NCI-H146 treated with DMSO at 0.1 percent for 48 hours (cell line): Measurements from ENCODE around the gene GALNTL6.

Experiments used
- DNase-seq: peaks from one replicate; lab custom pipeline; 2025; ENCODE audit not compliant: unreplicated experiment; lab: John Stamatoyannopoulos, UW

Gene GALNTL6

DNA sequence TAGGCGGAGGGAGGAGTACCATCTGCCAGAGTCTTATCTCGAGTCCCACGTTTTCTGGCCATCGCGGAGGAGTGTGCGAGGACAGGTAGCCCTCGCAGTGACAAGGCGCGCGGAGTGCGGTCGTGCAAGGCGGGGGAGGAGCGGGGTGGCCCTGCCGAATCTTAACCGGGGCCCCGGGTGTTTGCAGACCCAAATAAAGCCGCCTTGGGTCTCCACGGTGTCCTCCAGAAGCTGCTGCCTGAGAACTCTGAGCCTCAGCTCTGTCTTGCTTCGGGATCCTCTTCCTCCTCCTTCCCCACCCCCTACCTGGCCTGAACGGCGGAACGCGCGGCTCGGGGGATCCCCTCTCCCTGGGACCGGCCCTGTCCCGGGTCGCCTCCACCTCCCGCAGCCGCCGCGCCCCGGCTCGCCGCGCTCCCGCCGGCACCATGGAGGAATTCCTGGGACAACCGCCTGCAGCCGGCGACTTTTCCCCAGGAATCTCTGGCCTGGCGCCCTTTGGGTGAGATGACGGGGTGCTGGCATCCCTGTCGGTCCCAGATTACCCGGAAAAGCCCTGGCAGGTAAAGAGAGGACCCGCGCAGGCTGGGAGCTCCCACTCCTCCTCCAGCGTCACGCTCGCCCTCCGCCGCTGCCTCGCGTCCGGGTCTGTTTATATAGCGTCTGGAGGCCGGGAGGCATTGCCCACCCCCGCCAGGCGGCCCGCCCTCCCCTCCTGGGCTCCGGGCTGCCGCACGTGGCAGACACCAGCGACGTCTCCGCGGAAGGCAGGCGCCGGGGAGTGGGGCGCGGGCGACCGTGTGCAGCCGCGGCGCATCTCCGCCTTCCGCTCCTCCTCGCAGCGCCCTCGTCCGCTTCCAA is at the start of gene GALNTL6:
TSS of gene GALNTL6 (plus strand) at position 740 of the 861 bp plus-strand sequence.
- DNase-seq: no peak

DNA sequence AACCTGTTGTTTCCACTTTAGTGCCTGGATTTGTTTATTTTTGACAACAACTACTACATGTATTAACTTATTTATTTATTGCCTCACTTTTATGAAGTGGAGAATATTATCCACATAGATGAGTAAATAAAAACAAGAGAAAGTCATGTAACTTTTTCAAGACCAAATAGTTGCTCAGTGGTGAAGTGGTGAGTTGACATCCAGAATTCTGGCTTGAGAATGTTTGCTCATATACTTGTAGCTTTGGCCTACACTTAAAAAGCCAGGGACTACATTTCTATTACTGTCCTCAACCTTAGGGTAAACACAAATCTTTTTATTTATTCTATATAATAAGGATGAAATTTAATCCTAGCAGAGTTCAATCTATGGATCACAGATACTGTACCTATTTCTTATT is 47.7 kb upstream of the GALNTL6 start:
- DNase-seq: no peak

DNA sequence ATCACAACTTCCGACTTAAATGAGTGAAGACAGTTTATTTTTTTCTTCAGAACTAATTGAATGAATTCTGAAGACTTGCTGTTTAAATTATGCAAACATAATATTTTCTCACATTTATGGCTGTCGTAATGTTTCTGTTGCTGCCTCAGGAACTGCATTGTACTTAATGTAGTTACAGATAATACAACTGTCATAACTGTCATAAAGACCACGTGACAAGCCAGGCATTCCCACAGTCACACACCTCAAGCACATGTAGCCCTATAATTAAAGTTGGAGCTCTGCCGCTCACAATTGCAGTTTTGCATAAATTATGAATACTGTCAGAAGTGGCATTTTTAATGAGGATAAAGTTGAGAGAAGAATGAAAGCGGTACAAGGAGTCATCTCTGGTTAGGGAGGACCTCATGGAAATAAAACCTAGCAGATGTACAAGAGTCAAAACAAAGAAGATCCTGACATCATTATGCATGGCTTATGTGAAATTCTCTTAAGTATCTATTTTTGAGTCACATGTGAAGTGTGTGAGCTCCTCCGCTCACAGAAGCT is 38.5 kb upstream of the GALNTL6 start:
- DNase-seq: no peak

DNA sequence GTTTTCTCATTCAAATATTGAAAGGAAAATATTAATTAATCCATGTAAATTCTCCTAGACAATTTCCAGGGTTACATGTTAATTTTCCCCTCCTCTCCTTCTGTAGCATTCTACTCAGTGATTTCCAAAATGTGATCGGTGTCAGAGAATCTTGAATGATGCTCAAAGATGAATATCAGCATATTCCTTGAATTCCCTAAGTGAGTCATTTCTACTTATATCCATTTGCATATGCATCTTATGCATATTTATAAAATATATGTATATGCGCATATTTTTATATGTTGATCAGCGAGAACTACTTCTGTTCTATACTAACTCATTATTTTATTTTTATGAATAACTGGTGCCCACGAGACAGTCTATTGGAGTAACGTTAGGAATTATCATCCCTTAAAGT is 33.9 kb upstream of the GALNTL6 start:
- DNase-seq: no peak

DNA sequence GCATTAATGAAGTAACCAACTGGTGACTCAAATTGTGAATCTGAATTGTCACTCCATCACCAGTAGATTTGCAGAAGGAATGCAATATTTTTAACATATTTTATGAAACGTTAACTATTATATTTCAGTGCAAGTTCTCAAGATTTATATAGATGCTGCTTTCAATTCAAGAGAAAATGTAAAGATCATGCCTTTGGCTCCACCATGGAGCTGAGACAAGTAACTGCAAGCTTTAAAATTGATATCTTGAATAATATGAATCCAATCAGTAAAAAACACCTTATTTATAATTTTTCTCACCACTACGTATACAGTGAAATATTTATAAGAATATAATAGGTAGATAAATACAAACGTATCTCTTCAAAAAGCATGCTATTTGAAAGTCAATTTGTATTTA is 27.8 kb upstream of the GALNTL6 start:
- DNase-seq: no peak

DNA sequence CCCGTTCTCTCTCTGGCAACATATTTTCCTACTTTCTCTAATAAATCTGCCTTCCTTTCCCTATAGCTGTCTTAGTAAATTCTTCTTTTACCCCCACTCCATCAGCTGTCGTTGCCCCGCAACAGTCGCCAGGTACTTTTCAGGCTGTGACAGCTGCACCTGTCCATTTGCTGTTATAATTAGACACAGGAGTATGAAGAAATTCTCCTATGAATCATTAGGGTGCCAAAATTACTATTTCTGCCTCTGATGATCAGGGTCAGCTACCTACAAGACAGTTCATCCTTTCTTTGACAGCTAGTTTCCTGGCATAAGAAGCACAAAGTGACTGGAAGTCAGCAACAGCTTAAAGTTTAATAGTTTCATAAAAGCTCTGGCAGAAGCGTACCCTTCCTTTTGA is 19.5 kb upstream of the GALNTL6 start:
- peak; percentile 2 for DNase-seq

DNA sequence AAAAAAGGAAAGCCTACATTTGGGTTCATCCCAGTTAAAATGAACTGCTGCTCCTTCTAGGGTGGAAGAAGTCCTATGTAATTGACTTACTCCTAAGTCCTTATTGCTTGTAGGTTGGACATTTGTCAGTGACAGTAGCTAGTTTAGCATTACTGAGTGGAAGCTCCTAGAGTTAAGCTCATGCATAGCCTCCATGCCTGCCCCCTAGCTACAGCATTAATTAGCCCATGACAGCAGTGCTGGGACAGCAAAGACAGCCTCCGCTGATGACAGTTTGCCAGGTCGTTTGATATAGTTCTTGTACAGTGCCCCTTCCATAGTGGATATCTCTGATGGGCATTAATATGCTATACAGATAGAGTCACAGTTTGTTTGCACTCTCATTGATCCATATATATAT is 18.7 kb upstream of the GALNTL6 start:
- DNase-seq: no peak

DNA sequence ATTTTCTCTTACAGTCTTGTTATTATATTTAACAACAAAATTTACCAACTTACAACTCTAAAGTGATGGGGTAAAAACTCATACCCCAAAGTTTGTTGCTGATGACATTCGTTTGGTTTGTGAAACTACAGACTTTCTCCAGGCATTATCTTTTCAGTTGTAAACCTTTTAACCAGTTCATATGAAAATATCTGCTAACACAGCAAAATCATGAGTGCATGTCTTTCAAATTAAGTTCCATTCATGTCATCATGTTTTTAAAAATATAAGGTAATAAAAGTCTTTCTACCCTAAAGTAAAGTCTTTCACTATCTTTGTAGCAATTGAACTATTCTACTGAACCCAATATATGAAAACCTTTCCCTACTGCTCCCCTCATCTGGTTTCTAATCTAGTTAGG is 3.4 kb upstream of the GALNTL6 start:
- DNase-seq: no peak

DNA sequence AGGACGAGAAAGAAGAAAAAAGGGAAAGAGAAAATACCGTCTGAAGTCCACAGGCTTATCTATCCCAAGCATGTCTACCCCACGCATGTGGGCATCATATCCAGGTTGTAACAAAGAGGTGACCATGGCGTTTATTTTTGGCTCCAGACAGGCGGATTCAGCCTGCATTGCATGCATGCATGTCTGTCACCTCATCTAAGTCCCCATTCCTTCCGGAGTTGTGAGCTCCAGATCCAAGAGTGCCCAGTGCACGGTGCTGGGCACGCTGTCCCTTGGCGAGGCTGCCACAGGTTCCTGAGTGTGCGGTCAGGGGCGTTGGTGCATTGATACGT is 905 bp upstream of the GALNTL6 start:
- no peak for DNase-seq

DNA sequence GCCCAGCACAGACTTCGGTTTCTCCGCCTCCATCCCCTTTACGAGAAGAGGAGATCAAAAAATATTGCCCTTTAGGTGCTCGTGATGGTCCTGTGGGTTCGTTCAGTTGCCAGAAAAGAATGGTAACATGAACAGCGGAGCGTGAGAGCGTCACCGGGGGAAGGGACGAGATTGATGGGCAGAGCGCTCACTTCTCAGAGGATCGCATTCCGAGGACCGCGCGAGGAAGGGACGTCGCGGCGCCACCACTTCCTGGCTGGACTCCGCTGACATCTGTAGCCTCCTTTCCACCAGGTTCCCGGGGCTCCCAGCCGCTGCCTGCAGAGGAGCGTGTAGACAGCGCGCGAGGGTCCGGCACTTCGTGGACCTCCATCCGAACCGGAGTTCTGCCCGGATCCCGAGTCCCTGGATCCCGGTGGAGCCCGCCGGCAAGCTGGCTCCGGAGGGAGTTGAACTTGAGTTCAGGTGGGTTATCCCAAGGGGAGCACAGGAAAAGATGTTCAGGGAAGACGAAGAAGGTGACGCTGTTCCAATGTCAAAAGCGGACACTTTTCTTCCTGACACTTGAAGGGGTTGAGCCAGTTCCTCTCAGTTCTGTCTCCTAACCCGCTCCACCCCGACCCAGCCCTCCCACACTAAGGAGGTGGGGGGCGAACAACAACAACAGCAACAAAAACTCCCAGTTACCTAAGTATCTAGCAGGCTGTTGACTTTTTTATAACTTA is 484 bp downstream of the GALNTL6 start:
- DNase-seq: no peak

DNA sequence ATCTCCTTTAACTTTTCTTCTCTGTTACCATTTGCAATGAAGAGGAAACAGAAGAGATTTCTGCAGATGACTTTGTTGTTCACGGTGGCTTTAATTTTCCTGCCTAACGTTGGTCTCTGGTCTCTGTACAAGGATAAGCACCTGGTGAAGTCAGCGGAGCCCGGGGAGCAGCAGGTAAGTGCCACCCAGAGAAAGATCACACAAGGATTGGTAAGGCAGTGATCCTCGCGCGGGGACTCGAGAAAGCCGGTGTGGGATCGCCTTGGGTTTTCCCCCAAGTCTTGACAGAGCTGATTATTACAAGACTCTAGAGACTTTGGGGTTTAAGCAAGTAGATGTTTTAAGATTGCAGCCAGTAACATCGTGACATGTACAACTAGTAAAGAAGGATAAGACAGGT is 1.3 kb downstream of the GALNTL6 start:
- DNase-seq: no peak

DNA sequence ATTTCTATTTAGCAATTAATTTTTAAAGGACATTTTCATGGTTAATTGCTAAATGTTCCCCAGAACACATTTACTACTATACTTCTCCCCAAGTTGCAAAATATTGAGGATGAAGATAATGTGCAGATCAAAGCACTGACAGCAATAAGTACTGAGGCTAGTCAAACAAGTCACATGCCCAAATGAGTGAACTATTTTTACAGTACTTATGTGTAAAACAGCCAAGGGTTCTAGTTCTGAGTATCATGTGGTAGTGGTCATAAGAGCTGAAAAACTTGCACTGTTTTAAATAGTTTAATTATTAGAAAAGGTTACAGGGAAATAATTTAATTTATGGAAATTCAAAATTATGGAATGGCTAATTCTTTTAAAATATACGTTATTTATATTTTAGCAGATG is 3.8 kb downstream of the GALNTL6 start:
- no peak for DNase-seq

DNA sequence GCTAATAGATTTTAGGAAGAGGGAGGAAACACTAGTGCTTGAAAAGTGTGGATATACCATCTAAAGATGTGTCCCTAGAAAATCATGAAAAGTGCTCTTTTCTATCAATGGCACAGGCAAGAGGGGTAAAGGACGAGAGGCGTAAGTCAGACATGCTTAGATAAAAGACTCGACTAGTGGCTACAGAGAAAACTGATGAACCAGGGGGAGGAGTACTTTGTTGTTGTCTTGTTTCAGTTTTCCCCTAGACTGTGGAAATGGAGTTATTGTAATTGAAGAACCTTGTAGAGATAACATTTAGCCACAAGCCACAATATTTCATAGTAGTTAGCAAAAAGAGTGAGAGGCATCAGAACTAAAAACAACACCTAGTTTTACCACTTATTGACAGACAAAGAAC is 21.4 kb downstream of the GALNTL6 start:
- no peak for DNase-seq

DNA sequence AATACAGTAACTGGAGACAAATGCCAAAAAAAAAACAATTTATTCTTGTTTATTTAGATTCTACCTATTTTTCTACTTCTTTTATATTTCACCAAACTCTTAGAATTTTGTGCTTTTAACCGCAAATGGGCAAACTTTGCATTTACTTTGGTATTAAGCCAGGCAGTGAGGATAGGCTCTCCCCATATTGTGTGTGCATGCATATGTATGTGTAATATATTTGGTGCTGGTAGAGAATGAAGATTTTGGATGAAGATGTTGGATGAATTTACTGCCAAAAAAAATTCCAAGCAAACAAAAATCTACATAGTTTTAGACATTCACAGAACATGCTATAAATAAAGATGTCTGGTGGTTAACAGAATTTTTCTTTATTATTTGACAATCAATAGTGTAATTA is 30.3 kb downstream of the GALNTL6 start:
- DNase-seq: no peak

DNA sequence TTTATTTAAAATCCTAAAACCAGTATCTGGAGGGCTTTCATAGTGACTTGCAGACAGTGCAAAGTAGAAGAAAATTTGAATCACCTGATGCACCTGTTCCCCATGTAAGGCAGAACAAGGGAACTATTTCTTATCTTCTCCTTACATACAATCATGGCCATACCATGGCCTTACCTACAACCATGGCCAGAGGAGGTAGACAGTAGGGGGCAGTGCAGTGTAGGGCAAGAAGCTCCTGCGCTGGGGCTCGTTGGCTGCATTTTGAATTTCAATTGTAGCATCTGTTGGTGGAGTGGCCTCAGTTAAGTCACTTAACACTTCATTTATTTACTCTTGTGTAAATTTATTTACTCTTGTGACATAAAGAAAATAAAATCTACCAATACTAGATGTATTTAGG is 33.0 kb downstream of the GALNTL6 start:
- DNase-seq: peak; percentile 53

DNA sequence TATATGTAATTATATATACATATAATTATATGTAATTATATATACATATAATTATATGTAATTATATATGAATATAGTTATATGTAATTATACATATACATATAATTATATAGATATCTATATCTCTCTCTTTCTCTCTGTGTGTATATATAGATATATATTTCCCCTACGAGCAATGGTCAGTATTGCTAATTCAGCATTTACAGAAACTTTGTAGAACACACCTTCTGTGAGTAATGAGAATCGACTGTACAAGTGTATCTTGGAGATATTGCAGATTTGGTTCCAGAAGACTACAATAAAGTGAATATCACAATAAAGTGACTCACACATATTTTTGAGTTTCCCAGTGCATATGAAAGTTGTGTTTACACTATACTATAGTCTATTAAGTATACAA is 33.7 kb downstream of the GALNTL6 start:
- no peak for DNase-seq

DNA sequence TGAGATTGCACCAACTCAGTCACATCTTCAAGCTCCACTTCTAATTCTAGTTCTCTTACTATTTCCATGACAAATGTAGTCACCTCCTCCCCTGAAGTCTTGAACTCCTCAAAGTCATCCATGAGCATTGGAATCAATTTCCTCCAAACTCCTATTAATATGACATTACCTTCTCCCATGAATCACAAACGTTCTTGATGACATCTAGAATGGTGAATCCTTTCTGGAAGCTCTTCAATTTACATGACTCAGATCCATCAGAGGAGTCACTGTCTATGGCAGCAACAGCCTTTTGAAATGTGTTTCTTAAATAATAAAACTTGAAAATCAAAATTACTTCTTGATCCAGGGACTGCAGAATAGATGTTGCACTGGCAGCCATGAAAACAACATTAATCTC is 34.5 kb downstream of the GALNTL6 start:
- DNase-seq: no peak

DNA sequence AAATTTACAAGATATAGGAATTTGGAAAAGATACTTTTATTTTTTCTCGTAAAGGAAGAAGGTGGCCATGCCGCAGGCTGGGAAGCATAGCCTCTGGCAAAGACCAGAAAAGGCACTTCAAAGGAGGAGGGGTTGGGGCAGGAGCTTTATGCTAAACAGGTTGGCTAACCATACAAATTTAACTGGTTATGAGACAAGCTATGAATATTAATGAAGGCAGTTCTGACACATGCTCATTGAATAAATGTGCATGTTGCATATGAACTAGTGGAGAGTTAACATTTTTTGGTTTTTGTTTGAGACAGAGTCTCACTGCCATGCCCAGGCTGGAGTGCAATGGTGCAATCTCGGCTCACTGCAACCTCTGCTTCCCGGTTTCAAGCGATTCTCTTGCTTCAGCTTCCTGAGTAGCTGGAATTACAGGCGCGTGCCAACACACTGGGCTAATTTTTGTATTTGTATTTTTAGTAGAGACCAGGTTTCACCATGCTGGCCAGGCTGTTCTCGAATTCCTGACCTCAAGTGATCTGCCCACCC is 36.5 kb downstream of the GALNTL6 start:
- no peak for DNase-seq

DNA sequence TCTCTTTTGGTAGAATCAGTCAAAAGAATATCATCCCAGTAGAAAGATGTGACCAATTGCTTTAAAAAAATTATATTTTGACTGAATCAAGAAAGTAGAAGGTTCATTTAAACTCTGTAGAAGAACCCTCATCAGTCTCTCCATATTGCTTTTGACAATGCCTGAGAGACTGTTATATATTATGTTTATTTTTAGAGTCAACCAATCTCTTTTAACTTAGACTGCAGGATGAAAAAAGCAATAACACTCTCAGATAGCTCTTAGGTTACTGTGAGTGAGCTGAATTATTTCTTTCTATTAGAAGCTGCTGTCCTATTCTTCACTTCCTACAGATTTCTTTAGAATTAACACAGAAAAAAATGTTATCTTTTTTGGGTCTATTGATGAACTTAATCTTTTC is 38.1 kb downstream of the GALNTL6 start:
- no peak for DNase-seq

DNA sequence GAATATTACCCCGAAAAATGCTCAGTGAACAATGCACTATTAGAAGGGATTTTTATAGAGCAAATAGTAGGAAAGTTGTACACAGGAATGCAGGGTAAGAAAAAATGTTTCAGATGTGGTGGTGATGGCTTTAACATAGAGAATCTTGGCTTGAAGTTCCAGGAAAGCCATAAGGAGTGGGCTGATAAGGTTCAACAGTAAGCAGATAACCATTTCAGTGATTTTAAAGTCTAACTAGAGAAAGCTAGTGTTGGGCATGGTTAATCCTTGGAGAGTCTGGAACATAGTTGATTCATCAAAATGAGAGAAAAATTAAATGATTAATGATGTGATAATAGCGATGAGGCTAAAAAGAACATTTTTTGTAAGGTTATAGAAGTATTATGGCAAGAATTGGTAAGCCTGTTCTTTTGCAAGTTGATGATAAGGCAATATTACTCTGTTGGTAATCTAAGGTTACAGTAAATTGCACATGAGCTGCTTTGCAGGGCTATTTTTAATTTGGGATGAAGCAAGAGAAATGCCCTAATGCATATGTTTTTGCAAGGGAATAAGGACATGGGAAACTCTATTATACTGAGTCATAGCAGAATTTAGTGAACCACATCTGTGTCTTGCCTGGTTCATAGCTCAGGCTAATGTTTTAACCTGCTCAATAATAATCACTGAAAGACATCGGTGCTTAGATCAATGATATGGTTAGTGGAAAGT is 44.3 kb downstream of the GALNTL6 start:
- no peak for DNase-seq

DNA sequence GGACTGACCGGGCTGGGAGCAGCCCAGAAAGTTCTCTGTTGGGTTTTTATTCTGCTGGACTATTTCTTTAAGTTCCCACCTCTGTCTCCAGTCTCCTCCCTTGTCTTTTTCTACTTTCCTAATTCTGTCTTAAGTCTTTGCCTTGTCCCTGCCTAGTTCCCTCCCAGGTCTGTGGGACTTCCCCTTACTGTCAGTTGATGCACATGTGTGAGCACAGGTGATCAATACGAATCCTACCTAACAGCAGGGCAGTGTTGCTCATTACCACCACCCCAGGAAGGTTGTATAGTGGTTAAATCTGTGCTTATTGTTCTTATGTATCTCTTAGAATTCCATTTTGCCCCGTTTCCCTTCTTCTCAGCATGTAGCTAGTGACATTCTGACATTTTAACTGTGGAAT is 62.1 kb downstream of the GALNTL6 start:
- DNase-seq: no peak

DNA sequence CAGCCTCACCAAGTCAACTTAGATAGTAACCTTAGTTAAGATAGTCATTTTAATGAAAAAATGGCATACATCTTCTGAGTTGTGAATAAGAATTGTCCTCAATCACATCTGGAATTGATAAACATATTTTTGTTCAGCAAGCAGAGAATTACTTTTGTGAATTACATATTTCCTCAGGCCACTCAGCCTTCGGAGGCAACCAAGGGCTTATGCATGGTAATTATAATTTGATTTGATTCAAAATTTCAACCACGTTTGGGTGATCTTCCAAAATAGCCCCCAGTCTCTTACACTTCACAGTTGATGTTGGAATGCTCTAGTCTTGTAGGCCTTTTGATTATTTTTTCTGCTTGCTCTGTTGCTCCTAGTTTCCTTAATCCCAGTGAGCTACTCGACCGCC is 63.4 kb downstream of the GALNTL6 start:
- DNase-seq: no peak
